A549 (cell line): Measurements from ENCODE around the gene ACTRT1. TPM values are rescaled to one million over a fixed set of nuclear protein-coding genes. Genes with fewer than 3 reads are reported as not detected.

Source experiments
- ATAC-seq, 2 experiments: fragments of 200-7000 bp in 1 of 2; fragments of >200 bp in 1 of 2; cut with Nextera tagmentation in 1 of 2; cut with Tn5 transposase in 1 of 2; 3 replicates each; pipeline versions ENCODE4 v1.8.0 to v1.9.1; 2018 to 2020; ENCODE audit warnings: mild to moderate bottlenecking in 1 of 2, moderate library complexity in 1 of 2
- CTCF ChIA-PET: fragments of 300-600 bp; sonication (Branson Sonifier 250); formaldehyde crosslinking; extraction: SDS; loops from one replicate; lab custom pipeline; 2021; ENCODE audit warnings: antibody characterized with exemption, inconsistent platforms; lab: Yijun Ruan, JAX
- POLR2A ChIA-PET: fragments of 350-600 bp; formaldehyde crosslinking; extraction: SDS; loops from one replicate; lab custom pipeline; 2021; ENCODE audit warnings: antibody characterized with exemption, inconsistent platforms; lab: Yijun Ruan, JAX
- DNase-seq, 2 experiments: peaks; one replicate each; pipeline versions ENCODE4 v3.0.0 to v3.0.0-alpha.2; 2011 to 2016; ENCODE audit warnings: low read depth in 1 of 2, low spot score in 1 of 2
- FAIRE-seq: peaks from 2 replicates; lab custom pipeline; 2011; peaks lifted over from hg19 to GRCh38; lab: Jason Lieb, UNC
- H3K27ac ChIP-seq, 2 experiments: fragments of >200 bp; sonication (Bioruptor Twin); formaldehyde crosslinking; 3 replicates each; pipeline ENCODE4 v1.5.1; 2016 to 2017
- H3K4me1 ChIP-seq: fragments of >200 bp; sonication (Bioruptor Twin); formaldehyde crosslinking; 3 replicates; pipeline ENCODE4 v1.6.1; 2016
- H3K4me2 ChIP-seq: fragments of >200 bp; sonication (Bioruptor Twin); formaldehyde crosslinking; 3 replicates; pipeline ENCODE4 v1.6.1; 2016
- H3K4me3 ChIP-seq: fragments of >200 bp; sonication (Bioruptor Twin); formaldehyde crosslinking; 3 replicates; pipeline ENCODE4 v1.5.1; 2016
- H3K9me3 ChIP-seq: fragments of >200 bp; sonication (Bioruptor Twin); formaldehyde crosslinking; 3 replicates; pipeline ENCODE4 v1.6.1; 2016
- BCL3 ChIP-seq: fragments of >200 bp; sonication (Bioruptor Twin); formaldehyde crosslinking; IDR thresholded peaks from 3 replicates; pipeline ENCODE4 v1.6.1; 2016
- CBX2 ChIP-seq: fragments of 200-600 bp; sonication (generic); IDR thresholded peaks from 2 replicates; pipeline ENCODE4 v1.6.1; 2016; ENCODE audit warnings: low read depth, mild to moderate bottlenecking, borderline replicate concordance
- CEBPB ChIP-seq, 2 experiments: fragments of >200 bp in 1 of 2; sonication (Bioruptor Twin) in 1 of 2; formaldehyde crosslinking in 1 of 2; IDR thresholded peaks; 2 replicates each; pipeline ENCODE4 v1.6.1; 2012 to 2016
- EHMT2 ChIP-seq: fragments of 200-600 bp; sonication (generic); IDR thresholded peaks from 2 replicates; pipeline ENCODE4 v1.6.1; 2016; ENCODE audit warnings: antibody characterized with exemption, low read depth, mild to moderate bottlenecking, moderate library complexity
- ELK1 ChIP-seq: fragments of 150-350 bp; IDR thresholded peaks from 2 replicates; pipeline ENCODE4 v1.6.1; 2014; ENCODE audit warnings: low read depth, mild to moderate bottlenecking, low read length
- FOSB ChIP-seq: fragments of 250-450 bp; sonication (Bioruptor Pico); IDR thresholded peaks from 2 replicates; pipeline ENCODE4 v1.5.0; 2020; ENCODE audit warnings: mild to moderate bottlenecking, moderate library complexity
- FOSL2 ChIP-seq, 2 experiments: fragments of 450-650 bp in 1 of 2; fragments of >200 bp in 1 of 2; sonication (Bioruptor Twin) in 1 of 2; formaldehyde crosslinking; IDR thresholded peaks; 2 replicates each; pipeline versions ENCODE4 v1.5.0 to v1.6.1; 2016 to 2020; ENCODE audit warnings: mild to moderate bottlenecking in 1 of 2, moderate library complexity in 1 of 2
- GATA3 ChIP-seq: IDR thresholded peaks from 2 replicates; pipeline ENCODE4 v1.6.1; 2012; ENCODE audit warnings: borderline replicate concordance
- HOXA7 ChIP-seq: fragments of 250-450 bp; sonication (Bioruptor Pico); IDR thresholded peaks from 2 replicates; pipeline ENCODE4 v1.5.0; 2020; ENCODE audit warnings: mild to moderate bottlenecking, moderate library complexity
- JUN ChIP-seq, 2 experiments: fragments of >200 bp; sonication (Bioruptor Twin); formaldehyde crosslinking; IDR thresholded peaks; 2 replicates in 1 of 2; 3 replicates in 1 of 2; pipeline ENCODE4 v1.6.1; 2016 to 2017
- JUNB ChIP-seq: fragments of >200 bp; sonication (Bioruptor Twin); formaldehyde crosslinking; IDR thresholded peaks from 2 replicates; pipeline ENCODE4 v1.6.1; 2016
- KDM5A ChIP-seq: fragments of 200-600 bp; sonication (generic); IDR thresholded peaks from 2 replicates; pipeline ENCODE4 v1.6.1; 2016; ENCODE audit warnings: antibody characterized with exemption, mild to moderate bottlenecking
- MAFK ChIP-seq: fragments of 450-650 bp; IDR thresholded peaks from 2 replicates; pipeline ENCODE4 v1.6.1; 2014; ENCODE audit not compliant: partially characterized antibody
- MAX ChIP-seq: IDR thresholded peaks from 2 replicates; pipeline ENCODE4 v1.6.1; 2012
- NFE2L2 ChIP-seq: fragments of 150-350 bp; conservative IDR thresholded peaks from 2 replicates; pipeline ENCODE4 v1.6.1; 2014; ENCODE audit warnings: low read length
- PHF8 ChIP-seq: fragments of 200-600 bp; sonication (generic); IDR thresholded peaks from 2 replicates; pipeline ENCODE4 v1.6.1; 2016; ENCODE audit warnings: low read depth, mild to moderate bottlenecking, antibody characterized with exemption, moderate library complexity, borderline replicate concordance
- POLR2A ChIP-seq: IDR thresholded peaks from 2 replicates; pipeline ENCODE4 v1.6.1; 2012; ENCODE audit warnings: mild to moderate bottlenecking, low read length
- POLR2AphosphoS2 ChIP-seq: conservative IDR thresholded peaks from 2 replicates; pipeline ENCODE4 v1.6.1; 2012; ENCODE audit warnings: low read length, improper control_type of control experiment, inconsistent platforms
- RCOR1 ChIP-seq: fragments of 150-350 bp; IDR thresholded peaks from 2 replicates; pipeline ENCODE4 v1.6.1; 2014; ENCODE audit warnings: antibody characterized with exemption, low read length, low read depth
- REST ChIP-seq: fragments of 200-600 bp; sonication (generic); IDR thresholded peaks from 2 replicates; pipeline ENCODE4 v1.6.1; 2016; ENCODE audit warnings: antibody characterized with exemption, mild to moderate bottlenecking, moderate library complexity
- RNF2 ChIP-seq: fragments of 200-600 bp; sonication (generic); IDR thresholded peaks from 2 replicates; pipeline ENCODE4 v1.6.1; 2016; ENCODE audit warnings: low read depth, mild to moderate bottlenecking, antibody characterized with exemption, moderate library complexity, borderline replicate concordance
- ZC3H11A ChIP-seq: fragments of 450-650 bp; IDR thresholded peaks from 2 replicates; pipeline ENCODE4 v1.6.1; 2014; ENCODE audit warnings: antibody characterized with exemption, mild to moderate bottlenecking
- ZFP36 ChIP-seq: fragments of 450-650 bp; IDR thresholded peaks from 2 replicates; pipeline ENCODE4 v1.6.1; 2014; ENCODE audit warnings: borderline replicate concordance; ENCODE audit not compliant: partially characterized antibody
- ZSCAN20 ChIP-seq: fragments of 250-450 bp; sonication (Bioruptor Pico); IDR thresholded peaks from 2 replicates; pipeline ENCODE4 v1.8.0; 2022; ENCODE audit warnings: mild to moderate bottlenecking, moderate library complexity
- WGBS: methylation state at CpG from one replicate; pipeline ENCODE4 v1.1.6; 2017; ENCODE audit errors: missing lambda C conversion rate; 5-methylcytosine and 5-hydroxymethylcytosine counted together
- polyA plus RNA-seq, 4 experiments: library from polyadenylated mRNA; depleted of rRNA in 3 of 4; stranded (reverse); fragments of >200 nt; fragmentation: RNase III in 1 of 4; extraction: RNeasy Plus Mini Kit Qiagen cat#74134 plus additional on column Dnase treatment in 1 of 4; gene quantifications; 2 replicates in 3 of 4; 3 replicates in 1 of 4; pipeline ENCODE4 v1.2.3, GENCODE V29; 2011 to 2017

Gene ACTRT1
- polyA plus RNA-seq, 2 of the 4 experiments (the other 2 are of a cell fraction), result not detected

GRCh38 chrX:128020701-128021100 is 31.5 kb downstream of the ACTRT1 start:
- Histone ChIP-seq H3K4me2 (peak overlapping the region; percentile 34; the same call in 2 of the 3 replicates), H3K4me1 (no peaks in the 10 kb centered on the region; the same call in 2 of the 3 replicates), H3K27ac (no peak overlapping the region), H3K4me3 (no peak overlapping the region), H3K9me3 (no peaks in the 10 kb centered on the region)
- DNase-seq (peak; percentile 5 to 62), FAIRE-seq (peak; percentile 98), ATAC-seq (peak; percentile 64 to 65; a peak in 4 of 6 replicates)
- 0% methylated on average over 2 of the region's 2 CpGs for WGBS
- peak; percentile 48; the same call in 1 of the 2 replicates for TF ChIP-seq GATA3
- no peak for TF ChIP-seq PHF8
- TF ChIP-seq KDM5A, result no peak
- peak in 1 of 2 experiments; percentile 39; a peak in 2 of 5 replicates for TF ChIP-seq JUN (IDR thresholded peaks at IDR 0.05)
- TF ChIP-seq POLR2A, result no peak
- TF ChIP-seq NFE2L2, result no peak
- no peak for TF ChIP-seq FOSB (CRISPR knock-in tag)
- peak; percentile 27 to 62; a peak in 2 of 4 replicates for TF ChIP-seq CEBPB (IDR thresholded peaks at IDR 0.05)
- 0 out of 3 replicates have a peak, but pooled peaks have one; percentile 29 for TF ChIP-seq BCL3
- TF ChIP-seq ZC3H11A, result no peak
- TF ChIP-seq ELK1, result no peak
- TF ChIP-seq HOXA7 (CRISPR knock-in tag), result no peak
- TF ChIP-seq JUNB, result peak; percentile 81
- peak; percentile 77 for TF ChIP-seq FOSL2 (IDR thresholded peaks at IDR 0.05)
- peak; percentile 84 for TF ChIP-seq FOSL2 (CRISPR knock-in tag; IDR thresholded peaks at IDR 0.05)
- TF ChIP-seq ZFP36, result no peak
- TF ChIP-seq EHMT2, result no peak
- TF ChIP-seq RCOR1, result no peak
- TF ChIP-seq MAX, result 0 out of 2 replicates have a peak, but pooled peaks have one; percentile 32
- no peak for TF ChIP-seq REST
- TF ChIP-seq ZSCAN20 (CRISPR knock-in tag), result no peak
- no peak for TF ChIP-seq RNF2
- ChIA-PET CTCF (no interaction called here), POLR2A (no interaction called here)

GRCh38 chrX:128019218-128019617 is 33.0 kb downstream of the ACTRT1 start:
- Histone ChIP-seq H3K4me2 (no peak overlapping the region), H3K4me3 (no peak overlapping the region)
- CTCF ChIA-PET, result no interaction called here
- DNase-seq (no peak), FAIRE-seq (no peak), ATAC-seq (no peak)
- no peak for TF ChIP-seq POLR2AphosphoS2
- peak; percentile 39 for TF ChIP-seq MAFK
- no peak for TF ChIP-seq CBX2
- TF ChIP-seq, all 56 proteins: peak for 1
- POLR2A ChIA-PET, result no interaction called here
- WGBS, result 27% methylated on average over 2 of the region's 2 CpGs
- H3K4me1 ChIP-seq, result no peaks in the 10 kb centered on the region; the same call in 2 of the 3 replicates
- no peaks in the 10 kb centered on the region for H3K9me3 ChIP-seq
- no peak overlapping the region for H3K27ac ChIP-seq
